Large intestine (tissue), 3 donors: ENCODE results near the gene GOSR2. TPM values are rescaled to one million over a fixed set of nuclear protein-coding genes. Genes with fewer than 3 reads are reported as not detected.
"Not testable (repeated sequence)": the region's sequence is repeated elsewhere in the genome, so short reads cannot be mapped to it uniquely, and the experiment has no call there.

Source experiments
- DNase-seq, 2 donors: peaks; one replicate each; pipeline versions ENCODE4 v3.0.0 to v3.0.0-alpha.2; 2013
- H3K27ac ChIP-seq: one replicate; pipeline ENCODE4 v1.5.1; 2013; ENCODE audit warnings: low read length
- H3K27me3 ChIP-seq: 2 replicates; pipeline ENCODE4 v1.6.1; 2013; ENCODE audit warnings: low read length; ENCODE audit not compliant: control insufficient read depth, insufficient read depth
- H3K36me3 ChIP-seq: 2 replicates; pipeline ENCODE4 v1.6.1; 2013; ENCODE audit warnings: low read length; ENCODE audit not compliant: control insufficient read depth, insufficient read depth
- H3K4me1 ChIP-seq: one replicate; pipeline ENCODE4 v1.6.1; 2013; ENCODE audit warnings: low read length; ENCODE audit not compliant: control insufficient read depth, insufficient read depth
- H3K4me3 ChIP-seq: one replicate; pipeline ENCODE4 v1.5.1; 2013; ENCODE audit warnings: low read length
- H3K9me3 ChIP-seq: one replicate; pipeline ENCODE4 v1.6.1; 2013; ENCODE audit warnings: mild to moderate bottlenecking, low read depth, low read length, moderate library complexity; ENCODE audit not compliant: control insufficient read depth
- WGBS: methylation state at CpG from one replicate; pipeline ENCODE4 v1.1.5; 2013; ENCODE audit warnings: low lambda C conversion rate; ENCODE audit not compliant: insufficient coverage; 5-methylcytosine and 5-hydroxymethylcytosine counted together
- polyA plus RNA-seq: library from polyadenylated mRNA; unstranded; fragments of 120-200 nt; gene quantifications from one replicate; pipeline ENCODE4 v1.2.1, GENCODE V29; 2013

GOSR2 gene
- polyA plus RNA-seq, 1 donor: 103 TPM

GRCh38 chr17:46903762-46904672 lies 18.9 kb upstream of the GOSR2 start:
- WGBS: no CpG with 5 or more reads among the region's 4 CpGs
- Histone ChIP-seq H3K36me3 (no peaks in the 10 kb centered on the region), H3K4me3 (no peak overlapping the region), H3K27ac (no peak overlapping the region), H3K4me1 (no peaks in the 10 kb centered on the region), H3K27me3 (no peaks in the 10 kb centered on the region), H3K9me3 (no peaks in the 10 kb centered on the region)
- no peak for DNase-seq

GRCh38 chr17:46908068-46908737 lies 14.8 kb upstream of the GOSR2 start:
- WGBS: no CpG with 5 or more reads among the region's 14 CpGs
- Histone ChIP-seq H3K36me3 (no peaks in the 10 kb centered on the region), H3K27me3 (peaks cover 6% of the 10 kb centered on the region), H3K4me1 (no peaks in the 10 kb centered on the region), H3K27ac (no peak overlapping the region), H3K4me3 (no peak overlapping the region), H3K9me3 (no peaks in the 10 kb centered on the region)
- no peak for DNase-seq

- Histone ChIP-seq H3K4me3 (no peak overlapping the region), H3K9me3 (no peaks in the 10 kb centered on the region), H3K36me3 (no peaks in the 10 kb centered on the region), H3K27me3 (peaks cover 8% of the 10 kb centered on the region), H3K4me1 (no peaks in the 10 kb centered on the region), H3K27ac (no peak overlapping the region)
- no peak for DNase-seq
- WGBS: no CpG with 5 or more reads among the region's 10 CpGs
Observed at GRCh38 chr17:46910179-46910927, 12.6 kb upstream of the GOSR2 start.

- DNase-seq: no peak
- no peak overlapping the region for H3K4me3 ChIP-seq
- H3K27ac ChIP-seq: no peak overlapping the region
- no peaks in the 10 kb centered on the region for H3K36me3 ChIP-seq
- no peaks in the 10 kb centered on the region for H3K4me1 ChIP-seq
- no CpG with 5 or more reads among the region's 3 CpGs for WGBS
- peaks cover 8% of the 10 kb centered on the region for H3K27me3 ChIP-seq
- no peaks in the 10 kb centered on the region for H3K9me3 ChIP-seq
Observed at GRCh38 chr17:46911311-46911710, 11.6 kb upstream of the GOSR2 start.

- Histone ChIP-seq H3K36me3 (no peaks in the 10 kb centered on the region), H3K9me3 (no peaks in the 10 kb centered on the region), H3K27ac (no peak overlapping the region), H3K4me3 (no peak overlapping the region), H3K4me1 (no peaks in the 10 kb centered on the region), H3K27me3 (peaks cover 5% of the 10 kb centered on the region)
- no CpG with 5 or more reads among the region's 1 CpG for WGBS
- no peak for DNase-seq
Observed at GRCh38 chr17:46915596-46915995, 7.4 kb upstream of the GOSR2 start.

GRCh38 chr17:46916211-46916610 lies 6.7 kb upstream of the GOSR2 start:
- peaks cover 5% of the 10 kb centered on the region for H3K27me3 ChIP-seq
- H3K27ac ChIP-seq: no peak overlapping the region
- no peaks in the 10 kb centered on the region for H3K36me3 ChIP-seq
- H3K4me3 ChIP-seq: no peak overlapping the region
- H3K4me1 ChIP-seq: no peaks in the 10 kb centered on the region
- no peaks in the 10 kb centered on the region for H3K9me3 ChIP-seq
- no peak for DNase-seq
- no CpG with 5 or more reads among the region's 2 CpGs for WGBS

- DNase-seq: no peak
- H3K4me3 ChIP-seq: no peak overlapping the region
- peaks cover 3% of the 10 kb centered on the region for H3K27me3 ChIP-seq
- H3K4me1 ChIP-seq: no peaks in the 10 kb centered on the region
- H3K36me3 ChIP-seq: no peaks in the 10 kb centered on the region
- H3K27ac ChIP-seq: no peak overlapping the region
- WGBS: no CpG with 5 or more reads among the region's 3 CpGs
- H3K9me3 ChIP-seq: no peaks in the 10 kb centered on the region
Observed at GRCh38 chr17:46916623-46917022, 6.3 kb upstream of the GOSR2 start.

GRCh38 chr17:46917041-46917440 lies 5.9 kb upstream of the GOSR2 start:
- Histone ChIP-seq H3K27me3 (peaks cover 3% of the 10 kb centered on the region), H3K4me3 (no peak overlapping the region), H3K27ac (no peak overlapping the region), H3K36me3 (no peaks in the 10 kb centered on the region), H3K4me1 (no peaks in the 10 kb centered on the region), H3K9me3 (no peaks in the 10 kb centered on the region)
- DNase-seq: no peak

GRCh38 chr17:46917516-46917915 lies 5.4 kb upstream of the GOSR2 start:
- H3K27me3 ChIP-seq: peaks cover 3% of the 10 kb centered on the region
- H3K36me3 ChIP-seq: no peaks in the 10 kb centered on the region
- no peaks in the 10 kb centered on the region for H3K9me3 ChIP-seq
- no peak overlapping the region for H3K27ac ChIP-seq
- no peak overlapping the region for H3K4me3 ChIP-seq
- no peaks in the 10 kb centered on the region for H3K4me1 ChIP-seq
- DNase-seq: no peak
- WGBS: no CpG with 5 or more reads among the region's 4 CpGs

GRCh38 chr17:46921962-46922361 lies 998 bp upstream of the GOSR2 start:
- not testable (repeated sequence) for H3K4me3 ChIP-seq, H3K36me3 ChIP-seq, H3K27me3 ChIP-seq, H3K9me3 ChIP-seq, H3K27ac ChIP-seq, DNase-seq
- peaks cover 15% of the 10 kb centered on the region for H3K4me1 ChIP-seq
- no CpG with 5 or more reads among the region's 4 CpGs for WGBS
